Stimulated activated CD4-positive, alpha-beta T cell treated with anti-CD3 and anti-CD28 coated beads, TNF-alpha, amount 100 ng/mL, for 48 hours (primary cell): ENCODE data around the gene GPR31.

ENCODE experiments used
- DNase-seq, 3 donors: peaks; one replicate each; pipeline ENCODE4 v3.0.0-alpha.2; 2020; ENCODE audit warnings: low read depth in 3 of 3

The GPR31 gene

GRCh38 chr6:167118839-167119238 lies 38.9 kb downstream of the GPR31 start:
- DNase-seq: no peak

- DNase-seq: no peak
These were observed 39.8 kb downstream of the GPR31 start for GRCh38 chr6:167118006-167118405.

- DNase-seq: no peak
These were observed 40.9 kb downstream of the GPR31 start for GRCh38 chr6:167116838-167117228.

GRCh38 chr6:167116109-167116837 lies 41.5 kb downstream of the GPR31 start:
- DNase-seq: no peak

GRCh38 chr6:167115054-167115453 lies 42.7 kb downstream of the GPR31 start:
- DNase-seq: no peak

- peak; percentile 18 to 38 (median 37) for DNase-seq
These were observed 43.6 kb downstream of the GPR31 start for GRCh38 chr6:167113935-167114910.

GRCh38 chr6:167113047-167113754 lies 44.6 kb downstream of the GPR31 start:
- DNase-seq: no peak

GRCh38 chr6:167112421-167112820 lies 45.4 kb downstream of the GPR31 start:
- DNase-seq: no peak

GRCh38 chr6:167111597-167111996 lies 46.2 kb downstream of the GPR31 start:
- DNase-seq: no peak

- DNase-seq: no peak
These were observed 48.1 kb downstream of the GPR31 start for GRCh38 chr6:167109651-167110050.

GRCh38 chr6:167108278-167108677 lies 49.5 kb downstream of the GPR31 start:
- no peak for DNase-seq

GRCh38 chr6:167107787-167108186 lies 50.0 kb downstream of the GPR31 start:
- DNase-seq: no peak

- DNase-seq: no peak
These were observed 51.4 kb downstream of the GPR31 start for GRCh38 chr6:167106406-167106805.
